Stimulated activated CD4-positive, alpha-beta T cell treated with anti-CD3 and anti-CD28 coated beads, Interleukin-4, amount 100 ng/mL, for 24 hours (primary cell): Measurements from ENCODE around the gene FUBP3.

ENCODE experiments used
- DNase-seq: peaks from one replicate; pipeline ENCODE4 v3.0.0-alpha.2; 2020

FUBP3 gene

GRCh38 chr9:130635721-130636647, 56.6 kb downstream of the FUBP3 start:
- no peak for DNase-seq

GRCh38 chr9:130636648-130637020, 57.3 kb downstream of the FUBP3 start:
- no peak for DNase-seq

- no peak for DNase-seq
Measured at GRCh38 chr9:130638284-130639123, 59.1 kb downstream of the FUBP3 start.

GRCh38 chr9:130639124-130639765, 59.9 kb downstream of the FUBP3 start:
- no peak for DNase-seq

GRCh38 chr9:130639866-130640555, 60.6 kb downstream of the FUBP3 start:
- no peak for DNase-seq

GRCh38 chr9:130640681-130641080, 61.3 kb downstream of the FUBP3 start:
- no peak for DNase-seq

- DNase-seq = no peak
Measured at GRCh38 chr9:130642926-130643325, 63.5 kb downstream of the FUBP3 start.

- DNase-seq = no peak
Measured at GRCh38 chr9:130651221-130651620, 71.8 kb downstream of the FUBP3 start.

- DNase-seq = no peak
Measured at GRCh38 chr9:130651752-130652151, 72.4 kb downstream of the FUBP3 start.

- no peak for DNase-seq
Measured at GRCh38 chr9:130654879-130655278, 75.5 kb downstream of the FUBP3 start.

GRCh38 chr9:130658893-130659698, 79.7 kb downstream of the FUBP3 start:
- no peak for DNase-seq

GRCh38 chr9:130659699-130660248, 80.4 kb downstream of the FUBP3 start:
- no peak for DNase-seq

GRCh38 chr9:130660326-130660682, 80.9 kb downstream of the FUBP3 start:
- no peak for DNase-seq

GRCh38 chr9:130660683-130661450, 81.5 kb downstream of the FUBP3 start:
- no peak for DNase-seq

- DNase-seq = no peak
Measured at GRCh38 chr9:130661451-130662098, 82.2 kb downstream of the FUBP3 start.

- DNase-seq = no peak
Measured at GRCh38 chr9:130662099-130662969, 83.0 kb downstream of the FUBP3 start.

- DNase-seq = no peak
Measured at GRCh38 chr9:130662970-130663257, 83.5 kb downstream of the FUBP3 start.

GRCh38 chr9:130663258-130663976, 84.0 kb downstream of the FUBP3 start:
- peak; percentile 14 for DNase-seq

GRCh38 chr9:130663977-130664250, 84.5 kb downstream of the FUBP3 start:
- no peak for DNase-seq
